Fibroblast of lung (primary cell): ENCODE data around the gene SLC22A23. TPM values are rescaled to one million over a fixed set of nuclear protein-coding genes. Genes with fewer than 3 reads are reported as not detected.

Source experiments
- DNase-seq, 2 donors: peaks; one replicate each; pipeline versions ENCODE4 v3.0.0 to v3.0.0-alpha.2; 2010; ENCODE audit warnings: low read depth in 2 of 2
- H2AFZ ChIP-seq: 2 replicates; pipeline ENCODE4 v1.5.1; 2012; ENCODE audit warnings: low read length, control low read depth, inconsistent platforms
- H3K27ac ChIP-seq: 2 replicates; pipeline ENCODE4 v1.5.1; 2011; ENCODE audit warnings: low read length, control low read depth; ENCODE audit not compliant: insufficient read depth
- H3K27me3 ChIP-seq: 2 replicates; pipeline ENCODE4 v1.5.1; 2011; ENCODE audit warnings: mild to moderate bottlenecking, low read length; ENCODE audit not compliant: control insufficient read depth, insufficient read depth
- H3K36me3 ChIP-seq: 2 replicates; pipeline ENCODE4 v1.5.1; 2011; ENCODE audit warnings: low read length; ENCODE audit not compliant: control insufficient read depth, insufficient read depth
- H3K4me1 ChIP-seq: 2 replicates; pipeline ENCODE4 v1.5.1; 2011; ENCODE audit warnings: low read length; ENCODE audit not compliant: control insufficient read depth, insufficient read depth; ENCODE audit errors: extremely low read depth
- H3K4me2 ChIP-seq: 2 replicates; pipeline ENCODE4 v1.5.1; 2011; ENCODE audit warnings: low read length, control low read depth; ENCODE audit not compliant: insufficient read depth; ENCODE audit errors: extremely low read depth
- H3K4me3 ChIP-seq, 4 experiments: fragments of 200-600 bp in 1 of 4; sonication (generic) in 1 of 4; replicated peaks in 1 of 4; 2 replicates each; pipeline ENCODE4 v1.5.1; 2011 to 2016; ENCODE audit warnings: low read length in 4 of 4, low read depth in 3 of 4, mild to moderate bottlenecking in 3 of 4, control low read depth in 2 of 4, inconsistent platforms in 1 of 4, mixed read lengths in 1 of 4; ENCODE audit not compliant: insufficient read depth in 1 of 4; ENCODE audit errors: control extremely low read depth in 1 of 4
- H3K79me2 ChIP-seq: 2 replicates; pipeline ENCODE4 v1.5.1; 2012; ENCODE audit warnings: mild to moderate bottlenecking, low read length, inconsistent platforms; ENCODE audit not compliant: control insufficient read depth, insufficient read depth
- H3K9ac ChIP-seq: 2 replicates; pipeline ENCODE4 v1.5.1; 2011; ENCODE audit warnings: mild to moderate bottlenecking, low read length, control low read depth; ENCODE audit not compliant: insufficient read depth
- H3K9me3 ChIP-seq: 2 replicates; pipeline ENCODE4 v1.5.1; 2012; ENCODE audit warnings: low read depth, low read length; ENCODE audit not compliant: control insufficient read depth, insufficient read depth
- H4K20me1 ChIP-seq: 2 replicates; pipeline ENCODE4 v1.5.1; 2011; ENCODE audit warnings: low read length; ENCODE audit not compliant: control insufficient read depth, insufficient read depth; ENCODE audit errors: extremely low read depth
- CTCF ChIP-seq, 2 donors: IDR thresholded peaks in 1 of 2; conservative IDR thresholded peaks in 1 of 2; 1 replicate in 1 of 2; 2 replicates in 1 of 2; pipeline ENCODE4 v1.5.1; 2011 to 2012; ENCODE audit warnings: low read length in 2 of 2, control low read depth in 1 of 2, inconsistent platforms in 1 of 2, low read depth in 1 of 2, mild to moderate bottlenecking in 1 of 2
- EZH2 ChIP-seq: IDR thresholded peaks from 2 replicates; pipeline ENCODE4 v1.5.1; 2012; ENCODE audit warnings: low read length, control low read depth, mild to moderate bottlenecking; ENCODE audit errors: missing control alignments
- polyA plus RNA-seq, 2 donors: library from polyadenylated mRNA; depleted of rRNA in 1 of 2; stranded (reverse) in 1 of 2; unstranded in 1 of 2; fragments of >200 nt; gene quantifications; 2 replicates each; pipeline ENCODE4 v1.2.1, GENCODE V29; 2011 to 2012; ENCODE audit warnings: missing spikeins in 1 of 2
- total RNA-seq: library from RNA; depleted of rRNA; stranded (reverse); fragments of >200 nt; gene quantifications from 2 replicates; pipeline ENCODE4 v1.2.1, GENCODE V29; 2014

Gene SLC22A23
- total and polyA plus RNA-seq, 2 donors (not counting 1 experiment from before 2014, with no cell fraction given), result 0.37 to 3.0 TPM

DNA sequence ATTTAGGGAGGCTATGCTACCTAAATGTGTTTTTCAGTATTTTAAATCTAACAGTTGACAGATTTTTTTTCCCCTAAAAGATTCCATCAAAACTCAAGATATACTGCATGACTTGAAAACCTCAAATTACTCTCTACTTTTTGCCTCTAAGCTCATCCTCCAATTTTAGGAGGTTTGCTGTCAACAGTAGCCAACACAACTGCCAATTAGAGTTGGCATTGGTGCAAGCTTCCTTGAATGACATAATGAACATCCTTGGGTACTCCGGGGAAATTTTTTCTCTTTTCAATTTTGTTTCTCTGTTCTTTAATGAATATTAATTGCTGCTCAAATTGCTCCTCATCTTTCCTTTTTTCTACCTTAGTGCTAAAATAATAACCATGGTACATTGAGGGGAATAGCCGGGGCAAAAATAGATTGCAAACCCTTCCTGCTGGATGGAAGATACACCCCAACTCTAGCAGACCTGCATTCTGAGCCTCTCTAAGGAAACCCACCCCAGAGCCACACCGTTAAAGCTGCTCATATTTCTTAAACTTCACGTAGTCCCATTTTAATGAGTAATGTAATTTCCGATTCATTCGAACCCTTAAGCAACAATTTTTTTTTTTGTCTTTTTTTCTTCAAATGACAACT is 34.3 kb downstream of the SLC22A23 start:
- Histone ChIP-seq H3K27ac (no peak overlapping the region), H3K27me3 (no peaks in the 10 kb centered on the region), H4K20me1 (no peaks in the 10 kb centered on the region), H3K4me3 (no peak overlapping the region), H3K9ac (no peak overlapping the region), H2AFZ (no peak overlapping the region), H3K36me3 (no peaks in the 10 kb centered on the region), H3K79me2 (no peaks in the 10 kb centered on the region), H3K4me1 (no peaks in the 10 kb centered on the region), H3K4me2 (no peak overlapping the region), H3K9me3 (no peaks in the 10 kb centered on the region)
- no peak for DNase-seq
- TF ChIP-seq EZH2, result no peak
- no peak for TF ChIP-seq CTCF (conservative IDR thresholded peaks at IDR 0.05 in 1 of 2, IDR thresholded peaks at IDR 0.05 in 1 of 2; ENCODE audit: low read depth in 1 of 2, low read length in 2 of 2)

- Histone ChIP-seq H3K27me3 (no peaks in the 10 kb centered on the region), H3K4me2 (no peak overlapping the region), H3K9me3 (no peaks in the 10 kb centered on the region), H4K20me1 (no peaks in the 10 kb centered on the region), H3K9ac (no peak overlapping the region), H3K36me3 (no peaks in the 10 kb centered on the region), H3K4me3 (no peak overlapping the region), H3K79me2 (no peaks in the 10 kb centered on the region), H3K27ac (no peak overlapping the region), H2AFZ (no peak overlapping the region), H3K4me1 (no peaks in the 10 kb centered on the region)
- DNase-seq, result peak; percentile 30 to 83
- no peak for TF ChIP-seq EZH2
- TF ChIP-seq CTCF (conservative IDR thresholded peaks at IDR 0.05 in 1 of 2, IDR thresholded peaks at IDR 0.05 in 1 of 2; ENCODE audit: low read depth in 1 of 2, low read length in 2 of 2), result no peak
Observed at GRCh38 chr6:3421791-3422434, 34.9 kb downstream of the SLC22A23 start.

- Histone ChIP-seq H3K9ac (no peak overlapping the region), H3K4me2 (no peak overlapping the region), H2AFZ (no peak overlapping the region), H3K4me1 (no peaks in the 10 kb centered on the region), H3K4me3 (no peak overlapping the region), H3K9me3 (no peaks in the 10 kb centered on the region), H3K36me3 (no peaks in the 10 kb centered on the region), H3K27ac (no peak overlapping the region), H3K79me2 (no peaks in the 10 kb centered on the region), H3K27me3 (no peaks in the 10 kb centered on the region), H4K20me1 (no peaks in the 10 kb centered on the region)
- TF ChIP-seq EZH2 (no peak), CTCF (conservative IDR thresholded peaks at IDR 0.05 in 1 of 2, IDR thresholded peaks at IDR 0.05 in 1 of 2; ENCODE audit: low read depth in 1 of 2, low read length in 2 of 2) (no peak)
- no peak for DNase-seq
Observed at GRCh38 chr6:3421143-3421542, 35.7 kb downstream of the SLC22A23 start.
